Hepatocyte (in vitro differentiated cells): ENCODE data around the gene SYNE4. TPM values are rescaled to one million over a fixed set of nuclear protein-coding genes. Genes with fewer than 3 reads are reported as not detected.
A peak's percentile ranks its signal among the peaks of the same experiment; 100 is the strongest.

Source experiments
- DNase-seq: peaks from one replicate; pipeline ENCODE4 v3.0.0-alpha.2; 2016; ENCODE audit warnings: low spot score
- H2AFZ ChIP-seq: fragments of 200-600 bp; sonication (generic); 2 replicates; pipeline ENCODE4 v1.6.0; 2016; ENCODE audit warnings: antibody characterized with exemption, mild to moderate bottlenecking
- H3K27ac ChIP-seq: fragments of 200-600 bp; sonication (generic); 2 replicates; pipeline ENCODE4 v1.5.1; 2016; ENCODE audit warnings: mild to moderate bottlenecking
- H3K27me3 ChIP-seq: fragments of 200-600 bp; sonication (generic); 2 replicates; pipeline ENCODE4 v1.6.1; 2016
- H3K36me3 ChIP-seq: fragments of 200-600 bp; sonication (generic); replicated peaks from 2 replicates; pipeline ENCODE4 v1.5.1; 2016; ENCODE audit warnings: low read depth; ENCODE audit not compliant: insufficient read depth
- H3K4me1 ChIP-seq: fragments of 200-600 bp; sonication (generic); 2 replicates; pipeline ENCODE4 v1.5.1; 2016; ENCODE audit warnings: mild to moderate bottlenecking, moderate library complexity; ENCODE audit not compliant: insufficient read depth
- H3K4me2 ChIP-seq: fragments of 200-600 bp; sonication (generic); 2 replicates; pipeline ENCODE4 v1.6.0; 2016
- H3K4me3 ChIP-seq: fragments of 200-600 bp; sonication (generic); 2 replicates; pipeline ENCODE4 v1.5.1; 2016; ENCODE audit warnings: mild to moderate bottlenecking
- H3K79me2 ChIP-seq: fragments of 200-600 bp; sonication (generic); 2 replicates; pipeline ENCODE4 v1.6.0; 2017; ENCODE audit warnings: mild to moderate bottlenecking
- H3K9me2 ChIP-seq: fragments of 200-600 bp; sonication (generic); replicated peaks from 2 replicates; pipeline ENCODE4 v1.6.0; 2017; ENCODE audit warnings: mild to moderate bottlenecking; ENCODE audit not compliant: insufficient read depth
- H3K9me3 ChIP-seq: fragments of 200-600 bp; sonication (generic); 2 replicates; pipeline ENCODE4 v1.5.1; 2016; ENCODE audit warnings: low read depth, mild to moderate bottlenecking
- H4K20me1 ChIP-seq: fragments of 200-600 bp; sonication (generic); 2 replicates; pipeline ENCODE4 v1.6.0; 2016; ENCODE audit warnings: mild to moderate bottlenecking; ENCODE audit not compliant: insufficient read depth, poor library complexity, severe bottlenecking
- CTCF ChIP-seq: fragments of 200-600 bp; sonication (generic); IDR thresholded peaks from 2 replicates; pipeline ENCODE4 v1.5.1; 2016; ENCODE audit warnings: antibody characterized with exemption, mild to moderate bottlenecking; ENCODE audit not compliant: poor library complexity
- EZH2 ChIP-seq: fragments of 200-600 bp; sonication (generic); IDR thresholded peaks from 2 replicates; pipeline ENCODE4 v1.6.1; 2016; ENCODE audit warnings: antibody characterized with exemption, mild to moderate bottlenecking, borderline replicate concordance
- EZH2phosphoT487 ChIP-seq: fragments of 200-600 bp; sonication (generic); IDR thresholded peaks from one replicate; pipeline ENCODE4 v1.6.1; 2018; ENCODE audit warnings: antibody characterized with exemption, mild to moderate bottlenecking, low read depth, moderate library complexity; ENCODE audit not compliant: unreplicated experiment, severe bottlenecking
- WGBS: methylation state at CpG from one replicate; pipeline ENCODE4 v1.1.6; 2016; ENCODE audit warnings: low lambda C conversion rate; ENCODE audit errors: missing lambda C conversion rate; 5-methylcytosine and 5-hydroxymethylcytosine counted together
- polyA plus RNA-seq: library from polyadenylated mRNA; unstranded; fragments of >200 nt; fragmentation: Nextera tagmentation; extraction: Ambion mirVana; gene quantifications from 2 replicates; pipeline ENCODE4 v1.2.1, GENCODE V29; 2016
- total RNA-seq: library from RNA; depleted of rRNA; stranded (reverse); fragments of >200 nt; gene quantifications from 2 replicates; pipeline ENCODE4 v1.2.3, GENCODE V29; 2014

SYNE4 gene
- total and polyA plus RNA-seq, 2 experiments from 2014 or later, result 6.5 to 19.8 TPM

GRCh38 chr19:36030264-36031148 is 21.9 kb upstream of the SYNE4 start:
- no peaks in the 10 kb centered on the region for H4K20me1 ChIP-seq
- H3K27ac ChIP-seq, result no peak overlapping the region
- H3K36me3 ChIP-seq, result no peaks in the 10 kb centered on the region
- H3K79me2 ChIP-seq, result peaks cover 2% of the 10 kb centered on the region
- no peak for DNase-seq
- no peak for TF ChIP-seq EZH2phosphoT487
- no peak for TF ChIP-seq EZH2
- TF ChIP-seq CTCF, result no peak
- no peaks in the 10 kb centered on the region for H3K27me3 ChIP-seq
- peak overlapping the region; percentile 87 for H3K4me2 ChIP-seq
- WGBS, result 95% methylated on average over 8 of the region's 8 CpGs
- peaks cover 3% of the 10 kb centered on the region for H3K4me1 ChIP-seq
- H3K9me3 ChIP-seq, result no peaks in the 10 kb centered on the region
- H2AFZ ChIP-seq, result no peak overlapping the region
- no peaks in the 10 kb centered on the region for H3K9me2 ChIP-seq
- no peak overlapping the region for H3K4me3 ChIP-seq

DNA sequence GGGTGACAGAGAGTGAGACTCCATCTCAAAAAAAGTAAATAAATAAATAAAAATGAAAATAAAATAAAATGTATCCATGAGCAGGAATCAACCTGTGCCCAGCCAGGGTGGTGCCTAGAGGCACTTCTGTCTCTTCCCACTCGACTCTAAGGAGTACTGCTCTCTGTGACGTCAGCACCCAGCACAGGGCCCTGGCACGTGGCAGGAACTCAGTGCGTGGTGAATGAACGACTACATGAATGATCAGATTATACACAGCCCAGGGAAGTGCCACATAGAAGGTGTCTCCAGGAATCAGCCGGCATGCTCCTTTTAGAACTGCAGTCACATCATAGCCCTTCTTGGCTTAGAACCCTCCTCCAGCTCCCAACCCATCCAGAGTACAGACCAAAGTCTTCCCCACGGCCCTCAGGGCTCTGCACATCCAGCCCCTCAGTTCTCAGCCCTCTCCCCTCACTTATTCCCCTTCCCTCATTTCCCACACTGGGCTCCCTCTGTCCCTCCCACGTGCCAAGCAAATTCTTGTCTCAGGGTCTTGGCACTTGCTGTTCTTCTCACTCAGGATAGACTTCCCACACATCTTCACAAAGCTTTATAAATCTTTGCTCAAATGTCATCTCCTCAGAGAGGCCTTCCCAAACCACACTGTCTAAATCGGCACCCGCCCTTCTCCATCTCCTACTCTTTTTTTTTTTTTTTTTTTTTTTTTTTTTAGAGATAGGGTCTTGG is 19.9 kb upstream of the SYNE4 start:
- Histone ChIP-seq H3K27me3 (no peaks in the 10 kb centered on the region), H3K36me3 (no peaks in the 10 kb centered on the region), H3K4me2 (no peak overlapping the region), H3K79me2 (peaks cover 2% of the 10 kb centered on the region), H4K20me1 (no peaks in the 10 kb centered on the region), H3K9me2 (no peaks in the 10 kb centered on the region), H2AFZ (no peak overlapping the region), H3K4me1 (peaks cover 3% of the 10 kb centered on the region), H3K9me3 (no peaks in the 10 kb centered on the region), H3K27ac (no peak overlapping the region), H3K4me3 (no peak overlapping the region)
- DNase-seq, result no peak
- TF ChIP-seq EZH2, result no peak
- 89% methylated on average over 10 of the region's 10 CpGs for WGBS

DNA sequence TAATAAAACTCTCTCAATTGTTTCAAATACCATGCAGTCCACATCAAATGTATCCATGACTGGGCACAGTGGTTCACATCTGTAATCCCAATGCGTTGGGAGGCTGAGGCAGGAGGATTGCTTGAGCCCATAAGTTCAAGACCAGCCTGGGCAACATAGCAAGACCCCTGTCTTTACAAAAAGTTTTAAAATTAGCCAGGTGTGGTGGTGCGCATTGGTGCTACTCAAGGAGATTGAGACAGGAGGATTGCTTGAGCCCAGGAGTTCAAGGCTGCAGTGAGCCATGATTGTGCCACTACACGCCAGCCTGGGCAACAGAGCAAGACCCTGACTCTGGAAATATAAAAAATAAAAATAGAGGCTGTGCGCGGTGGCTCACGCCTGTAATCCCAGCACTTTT is 19.1 kb upstream of the SYNE4 start:
- DNase-seq, result no peak

More for the DNA sequence above, 19.1 kb upstream of the SYNE4 start:
- no peaks in the 10 kb centered on the region for H3K9me3 ChIP-seq
- TF ChIP-seq EZH2, result no peak
- no peak for TF ChIP-seq EZH2phosphoT487
- TF ChIP-seq CTCF, result no peak
- H3K4me2 ChIP-seq, result no peak overlapping the region
- H3K4me3 ChIP-seq, result no peak overlapping the region
- H4K20me1 ChIP-seq, result no peaks in the 10 kb centered on the region
- no peaks in the 10 kb centered on the region for H3K9me2 ChIP-seq
- peaks cover 3% of the 10 kb centered on the region for H3K4me1 ChIP-seq
- 97% methylated on average over 6 of the region's 6 CpGs for WGBS
- no peaks in the 10 kb centered on the region for H3K27me3 ChIP-seq
- H3K27ac ChIP-seq, result no peak overlapping the region
- no peak overlapping the region for H2AFZ ChIP-seq
- peaks cover 2% of the 10 kb centered on the region for H3K79me2 ChIP-seq
- no peaks in the 10 kb centered on the region for H3K36me3 ChIP-seq
